Caco-2 (cell line): ENCODE results near the gene SULT2B1. TPM values are rescaled to one million over a fixed set of nuclear protein-coding genes. Genes with fewer than 3 reads are reported as not detected.

Source experiments
- BruUV-seq: library from RNA; stranded (reverse); fragments of 400-500 nt; replicated peaks from 2 replicates; lab custom pipeline; 2021; lab: Mats Ljungman, UMichigan
- CTCF ChIA-PET: fragments of 300-600 bp; sonication (Branson Sonifier 250); formaldehyde crosslinking; loops from one replicate; lab custom pipeline; 2022; ENCODE audit warnings: antibody characterized with exemption; lab: Charles Lee
- POLR2A ChIA-PET: fragments of 300-600 bp; sonication (Branson Sonifier 250); formaldehyde crosslinking; loops from one replicate; lab custom pipeline; 2022; ENCODE audit warnings: antibody characterized with exemption; lab: Charles Lee
- DNase-seq, 2 experiments: peaks; one replicate each; pipeline versions ENCODE4 v3.0.0 to v3.0.0-alpha.2; 2020 to 2022
- H3K27me3 ChIP-seq: replicated peaks from 2 replicates; pipeline ENCODE4 v1.6.0; 2011; ENCODE audit warnings: low read length; ENCODE audit not compliant: control insufficient read depth, insufficient read depth
- H3K36me3 ChIP-seq: 2 replicates; pipeline ENCODE4 v1.5.1; 2011; ENCODE audit warnings: low read length; ENCODE audit not compliant: control insufficient read depth, insufficient read depth
- H3K4me1 ChIP-seq: fragments of 250-450 bp; sonication (Bioruptor Pico); 2 replicates; pipeline ENCODE4 v1.5.1; 2020; ENCODE audit warnings: mild to moderate bottlenecking
- H3K4me3 ChIP-seq: 2 replicates; pipeline ENCODE4 v1.5.1; 2011; ENCODE audit warnings: low read depth, mild to moderate bottlenecking, control low read depth, low read length
- H3K9me3 ChIP-seq: fragments of 250-450 bp; sonication (Bioruptor Pico); 2 replicates; pipeline ENCODE4 v1.5.1; 2020; ENCODE audit warnings: mild to moderate bottlenecking, moderate library complexity
- H3K27ac Mint-ChIP-seq: one replicate; pipeline ENCODE4 v1.8.0; 2022; ENCODE audit warnings: mixed read lengths; ENCODE audit not compliant: unreplicated experiment
- H3K27me3 Mint-ChIP-seq: one replicate; pipeline ENCODE4 v1.8.0; 2022; ENCODE audit warnings: mixed read lengths; ENCODE audit not compliant: insufficient read depth, unreplicated experiment
- H3K36me3 Mint-ChIP-seq: one replicate; pipeline ENCODE4 v1.8.0; 2022; ENCODE audit warnings: mild to moderate bottlenecking, mixed read lengths; ENCODE audit not compliant: insufficient read depth, unreplicated experiment
- H3K4me1 Mint-ChIP-seq: one replicate; pipeline ENCODE4 v1.8.0; 2022; ENCODE audit warnings: low read depth, mixed read lengths; ENCODE audit not compliant: unreplicated experiment
- H3K4me3 Mint-ChIP-seq: one replicate; pipeline ENCODE4 v1.8.0; 2022; ENCODE audit warnings: mild to moderate bottlenecking, moderate library complexity, mixed read lengths; ENCODE audit not compliant: unreplicated experiment
- H3K9me3 Mint-ChIP-seq: one replicate; pipeline ENCODE4 v1.8.0; 2022; ENCODE audit warnings: mixed read lengths; ENCODE audit not compliant: unreplicated experiment
- intact Hi-C: fragments of 100-400 bp; cut with micrococcal nuclease; formaldehyde crosslinking; loops from one replicate; pipeline ENCODE4 v1.10.0; 2022; ENCODE audit not compliant: unreplicated experiment
- total RNA-seq: library from RNA; stranded (reverse); gene quantifications from 2 replicates; pipeline ENCODE4 v1.2.3, GENCODE V29; 2022
- TF ChIP-seq, protein P1 (sequence below), 2 experiments: fragments of 200-600 bp in 1 of 2; IDR thresholded peaks; 1 replicate in 1 of 2; 2 replicates in 1 of 2; pipeline versions ENCODE4 v1.5.1 to v1.8.0; 2011 to 2022; ENCODE audit warnings: antibody characterized with exemption in 1 of 2, control low read depth in 1 of 2, inconsistent platforms in 1 of 2, low read depth in 1 of 2, low read length in 1 of 2, mild to moderate bottlenecking in 1 of 2, moderate library complexity in 1 of 2; ENCODE audit not compliant: insufficient read depth in 1 of 2, severe bottlenecking in 1 of 2, unreplicated experiment in 1 of 2

The SULT2B1 gene
- total RNA-seq, 1 experiment from 2014 or later = 1.4 TPM

- DNase-seq = peak in 1 of 2 experiments; percentile 56
- Histone ChIP-seq H3K36me3 (0 out of 2 replicates have a peak, but pooled peaks cover under 1% of the 10 kb centered on the region), H3K9me3 (no peaks in the 10 kb centered on the region), H3K4me1 (peaks cover 45% of the 10 kb centered on the region), H3K27me3 (no peaks in the 10 kb centered on the region), H3K4me3 (peak overlapping the region; percentile 53)
- Mint-ChIP-seq H3K9me3 (peaks cover 9% of the 10 kb centered on the region), H3K27me3 (no peaks in the 10 kb centered on the region), H3K4me1 (peaks cover 36% of the 10 kb centered on the region), H3K27ac (peak overlapping the region; percentile 93), H3K4me3 (peak overlapping the region; percentile 80), H3K36me3 (peaks cover 65% of the 10 kb centered on the region)
- TF ChIP-seq, protein P1, sequence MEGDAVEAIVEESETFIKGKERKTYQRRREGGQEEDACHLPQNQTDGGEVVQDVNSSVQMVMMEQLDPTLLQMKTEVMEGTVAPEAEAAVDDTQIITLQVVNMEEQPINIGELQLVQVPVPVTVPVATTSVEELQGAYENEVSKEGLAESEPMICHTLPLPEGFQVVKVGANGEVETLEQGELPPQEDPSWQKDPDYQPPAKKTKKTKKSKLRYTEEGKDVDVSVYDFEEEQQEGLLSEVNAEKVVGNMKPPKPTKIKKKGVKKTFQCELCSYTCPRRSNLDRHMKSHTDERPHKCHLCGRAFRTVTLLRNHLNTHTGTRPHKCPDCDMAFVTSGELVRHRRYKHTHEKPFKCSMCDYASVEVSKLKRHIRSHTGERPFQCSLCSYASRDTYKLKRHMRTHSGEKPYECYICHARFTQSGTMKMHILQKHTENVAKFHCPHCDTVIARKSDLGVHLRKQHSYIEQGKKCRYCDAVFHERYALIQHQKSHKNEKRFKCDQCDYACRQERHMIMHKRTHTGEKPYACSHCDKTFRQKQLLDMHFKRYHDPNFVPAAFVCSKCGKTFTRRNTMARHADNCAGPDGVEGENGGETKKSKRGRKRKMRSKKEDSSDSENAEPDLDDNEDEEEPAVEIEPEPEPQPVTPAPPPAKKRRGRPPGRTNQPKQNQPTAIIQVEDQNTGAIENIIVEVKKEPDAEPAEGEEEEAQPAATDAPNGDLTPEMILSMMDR (IDR thresholded peaks at IDR 0.05; ENCODE audit: insufficient read depth in 1 of 2, low read depth in 1 of 2, low read length in 1 of 2, severe bottlenecking in 1 of 2, unreplicated experiment in 1 of 2) = no peak
- no TSS peak for BruUV-seq
- CTCF ChIA-PET = no interaction called here
- POLR2A ChIA-PET = interaction anchor here (0.6 to 2.0 kb wide), 5 partner anchors 12 to 1075 kb away, joined by 3 to 17 read pairs (median 5); partner anchors contain the start of genes RPL18 and SPHK2
- intact Hi-C loops = loop anchor here (2.0 to 5.0 kb wide), 3 partner anchors 133 to 326 kb away; partner anchors contain the start of gene HSD17B14
Observed at GRCh38 chr19:48635966-48636858, 84.2 kb downstream of the SULT2B1 start.

- no peaks in the 10 kb centered on the region for H3K9me3 ChIP-seq
- TF ChIP-seq, protein P1 (IDR thresholded peaks at IDR 0.05; ENCODE audit: insufficient read depth in 1 of 2, low read depth in 1 of 2, low read length in 1 of 2, severe bottlenecking in 1 of 2, unreplicated experiment in 1 of 2) = peak in 1 of 2 experiments; percentile 39
- peak in 1 of 2 experiments; percentile 68 for DNase-seq
- Mint-ChIP-seq H3K27ac (peak within 1 kb of the TSS; percentile 96), H3K27me3 (no peaks in the 10 kb centered on the region), H3K9me3 (peaks cover 9% of the 10 kb centered on the region), H3K4me1 (peaks cover 36% of the 10 kb centered on the region), H3K36me3 (peaks cover 57% of the 10 kb centered on the region), H3K4me3 (peak within 1 kb of the TSS; percentile 80)
- intact Hi-C loops = loop anchor here (1.0 to 5.0 kb wide), 5 partner anchors 9 to 325 kb away; partner anchors contain the start of genes CA11, HSD17B14, RPL18 and SPHK2
- peak within 1 kb of the TSS; percentile 63 for H3K4me3 ChIP-seq
- no TSS peak for BruUV-seq
- H3K36me3 ChIP-seq = no peaks in the 10 kb centered on the region
- no peaks in the 10 kb centered on the region for H3K27me3 ChIP-seq
- H3K4me1 ChIP-seq = peaks cover 37% of the 10 kb centered on the region
- CTCF ChIA-PET = interaction anchor here (1.2 kb wide), 1 partner anchor 9 kb away, joined by 3 read pairs; the partner anchor contains the start of gene CA11
- POLR2A ChIA-PET = interaction anchor here (0.6 to 2.0 kb wide), 5 partner anchors 13 to 1074 kb away, joined by 3 to 17 read pairs (median 5); partner anchors contain the start of genes RPL18 and SPHK2
Observed at GRCh38 chr19:48636859-48637448, 85.0 kb downstream of the SULT2B1 start, which contains the start of gene DBP. DBP (minus strand) TSS chr19:48637379; CDS start chr19:48636994, 385 bp downstream.
